Lower leg skin (tissue), 4 donors: ENCODE measurements around the gene MRRF. TPM values are rescaled to one million over a fixed set of nuclear protein-coding genes. Genes with fewer than 3 reads are reported as not detected.

Experiments used
- DNase-seq, 2 donors: peaks; one replicate each; pipeline ENCODE4 v3.0.0-alpha.2; 2019; ENCODE audit warnings: low spot score in 2 of 2
- H3K4me3 ChIP-seq: fragments of 200-600 bp; sonication (generic); 2 replicates; pipeline ENCODE4 v1.5.1; 2017; ENCODE audit warnings: mild to moderate bottlenecking, low read depth; ENCODE audit not compliant: poor library complexity, severe bottlenecking
- CTCF ChIP-seq, 3 donors: fragments of 450-650 bp; IDR thresholded peaks; one replicate each; pipeline ENCODE4 v1.5.1; 2016; ENCODE audit warnings: antibody characterized with exemption in 3 of 3, mild to moderate bottlenecking in 3 of 3, moderate library complexity in 2 of 3
- POLR2A ChIP-seq, 2 donors: fragments of 450-650 bp; IDR thresholded peaks; one replicate each; pipeline ENCODE4 v1.6.1; 2016 to 2017; ENCODE audit warnings: antibody characterized with exemption in 2 of 2, mild to moderate bottlenecking in 1 of 2, moderate library complexity in 1 of 2
- WGBS, 2 donors: methylation state at CpG; one replicate each; pipeline ENCODE4 v1.1.5; 2018; 5-methylcytosine and 5-hydroxymethylcytosine counted together
- intact Hi-C: fragments of 100-400 bp; cut with DNase I; formaldehyde crosslinking; loops from one replicate; pipeline ENCODE4 v1.15.0; 2023; ENCODE audit warnings: low total_unique reads
- total RNA-seq, 4 donors: library from RNA; depleted of rRNA; stranded (reverse); fragments of >200 nt; gene quantifications; one replicate each; pipeline ENCODE4 v1.1.0, GENCODE V29; 2016

MRRF gene
- total RNA-seq, 4 donors from 2014 or later, result 30.8 to 56.3 (median 39.9) TPM

DNA sequence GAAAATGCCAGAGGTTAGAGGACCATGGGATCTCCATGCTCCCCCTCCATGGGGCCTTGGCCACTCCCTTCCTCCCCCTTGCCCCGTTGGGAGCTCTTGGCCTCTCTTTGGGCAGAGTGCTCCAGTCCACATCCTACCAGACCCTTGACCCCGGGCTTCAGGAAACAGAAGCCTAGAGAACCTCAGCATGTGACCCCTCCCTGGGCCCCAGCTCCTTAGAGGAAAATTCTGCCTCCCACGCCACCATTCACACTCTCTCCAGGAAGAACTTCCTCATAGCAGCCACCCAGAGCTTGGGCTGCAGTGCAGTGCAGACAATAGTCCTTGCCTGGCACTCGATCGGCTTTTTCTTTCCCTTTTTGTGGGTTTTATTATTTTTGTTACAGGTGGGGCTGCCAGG is 41.9 kb upstream of the MRRF start:
- H3K4me3 ChIP-seq, result no peak overlapping the region
- 20 to 30% methylated on average over 5 of the region's 5 CpGs for whole genome bisulfite sequencing, 2 donors
- DNase-seq, result peak in 1 of 2 donors; percentile 83
- intact Hi-C loops, result no loop called here
- no peak for TF ChIP-seq POLR2A (IDR thresholded peaks at IDR 0.05)
- no peak for TF ChIP-seq CTCF (IDR thresholded peaks at IDR 0.05)

DNA sequence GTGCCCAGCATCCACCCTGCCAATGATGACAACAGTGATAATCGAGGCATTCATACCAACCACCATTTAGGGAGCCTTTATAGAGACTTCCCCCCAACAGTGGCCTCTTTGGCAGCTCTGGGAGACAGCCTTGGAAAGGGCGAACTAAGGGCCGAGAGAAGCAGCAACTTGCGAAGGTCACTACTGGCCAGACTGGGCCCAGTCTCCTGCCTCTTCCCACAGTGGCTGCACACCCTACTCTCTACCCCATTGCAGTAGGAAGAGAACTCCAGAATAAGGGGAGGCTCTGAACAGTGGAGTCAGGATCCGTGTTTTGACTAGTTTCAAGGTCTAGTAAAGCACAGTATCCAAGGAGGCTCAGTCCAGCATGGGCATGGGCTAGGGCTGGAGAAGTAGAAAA is 41.2 kb upstream of the MRRF start:
- intact Hi-C loops, result no loop called here
- peak in 1 of 2 donors; percentile 77 for DNase-seq
- H3K4me3 ChIP-seq, result no peak overlapping the region
- TF ChIP-seq POLR2A (IDR thresholded peaks at IDR 0.05), result no peak
- TF ChIP-seq CTCF (IDR thresholded peaks at IDR 0.05), result no peak
- WGBS, 2 donors, result 76 to 84% methylated on average over 5 of the region's 5 CpGs

DNA sequence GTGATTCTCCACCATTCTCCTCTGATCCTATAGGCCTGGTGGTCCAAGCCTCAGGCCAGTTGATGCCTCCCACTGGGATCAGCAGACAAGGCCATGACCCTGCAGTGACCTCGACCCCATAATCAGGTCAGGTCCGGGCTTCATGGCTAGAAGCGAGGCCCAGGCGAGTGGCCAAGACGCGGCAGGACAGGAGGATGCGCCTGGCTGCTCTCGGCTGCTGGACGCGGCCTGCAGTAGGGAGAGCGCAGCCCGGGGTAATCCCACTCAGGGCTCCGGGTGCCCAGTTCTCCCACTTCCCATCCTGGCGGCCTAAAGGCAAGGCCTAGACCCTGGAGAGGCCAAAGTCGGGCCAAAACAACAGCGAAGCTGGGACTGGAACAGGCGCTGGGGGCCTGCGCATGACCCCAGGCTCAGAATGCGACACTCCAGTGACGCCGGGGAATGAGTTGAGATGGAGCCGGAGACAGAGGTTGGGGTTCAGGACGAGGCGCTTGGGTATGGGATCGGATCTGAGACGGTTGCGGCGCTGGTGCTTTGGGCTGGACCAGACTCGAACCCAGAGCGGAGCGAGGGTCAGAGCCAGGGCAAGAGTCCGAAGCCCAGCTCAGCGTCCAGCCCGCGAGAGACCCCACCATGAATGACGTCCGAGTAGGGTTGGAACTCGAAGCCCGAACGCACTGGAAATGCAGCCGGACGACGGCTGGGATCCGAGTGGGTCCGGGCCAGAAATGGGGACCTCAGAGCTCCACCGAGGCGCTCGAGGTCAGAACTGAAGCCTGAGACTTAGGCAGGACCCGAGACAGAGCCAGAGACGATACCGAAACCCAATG is 39.2 kb upstream of the MRRF start:
- 43 to 48% methylated on average over 45 to 51 of the region's 51 CpGs for WGBS, 2 donors

DNA sequence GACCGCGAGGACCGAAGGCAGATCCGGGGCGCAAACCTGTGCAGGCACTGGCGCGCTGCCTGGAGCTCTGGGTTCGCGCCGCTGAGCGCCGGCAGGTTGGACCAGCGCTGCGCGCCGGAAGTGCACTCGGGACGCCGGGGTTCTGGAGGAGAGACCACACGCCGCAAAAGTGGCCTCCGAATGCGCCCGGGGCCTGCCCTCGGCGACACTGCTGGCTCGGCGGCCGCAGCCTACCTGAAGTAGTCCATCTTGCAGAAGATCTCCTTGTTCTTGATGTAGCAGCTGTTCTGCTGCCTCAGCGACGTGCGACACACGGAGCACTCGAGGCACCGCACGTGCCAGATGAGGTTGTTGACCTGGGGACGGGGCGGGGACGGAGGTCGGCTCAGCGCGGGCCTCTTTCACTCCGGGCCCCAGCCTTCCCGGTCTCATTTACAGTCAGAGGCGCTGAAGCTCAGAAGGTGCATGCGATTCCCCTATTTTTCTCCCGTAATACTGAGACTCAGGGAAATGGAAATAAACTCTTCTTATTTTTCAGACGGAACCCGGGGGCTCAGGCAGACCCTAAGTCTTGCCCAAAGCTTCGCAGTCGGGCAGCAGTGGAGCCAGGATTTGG is 38.4 kb upstream of the MRRF start:
- H3K4me3 ChIP-seq, result no peak overlapping the region
- intact Hi-C loops, result no loop called here
- no peak for TF ChIP-seq CTCF (IDR thresholded peaks at IDR 0.05)
- TF ChIP-seq POLR2A (IDR thresholded peaks at IDR 0.05), result no peak
- 19 to 43% methylated on average over 22 to 39 of the region's 51 CpGs for WGBS, 2 donors
- peak in 1 of 2 donors; percentile 70 for DNase-seq

More for the DNA sequence above, 39.2 kb upstream of the MRRF start:
- TF ChIP-seq CTCF (IDR thresholded peaks at IDR 0.05) (no peak), POLR2A (IDR thresholded peaks at IDR 0.05) (no peak)
- intact Hi-C loops, result no loop called here
- DNase-seq, result peak in 1 of 2 donors; percentile 77
- no peak overlapping the region for H3K4me3 ChIP-seq

DNA sequence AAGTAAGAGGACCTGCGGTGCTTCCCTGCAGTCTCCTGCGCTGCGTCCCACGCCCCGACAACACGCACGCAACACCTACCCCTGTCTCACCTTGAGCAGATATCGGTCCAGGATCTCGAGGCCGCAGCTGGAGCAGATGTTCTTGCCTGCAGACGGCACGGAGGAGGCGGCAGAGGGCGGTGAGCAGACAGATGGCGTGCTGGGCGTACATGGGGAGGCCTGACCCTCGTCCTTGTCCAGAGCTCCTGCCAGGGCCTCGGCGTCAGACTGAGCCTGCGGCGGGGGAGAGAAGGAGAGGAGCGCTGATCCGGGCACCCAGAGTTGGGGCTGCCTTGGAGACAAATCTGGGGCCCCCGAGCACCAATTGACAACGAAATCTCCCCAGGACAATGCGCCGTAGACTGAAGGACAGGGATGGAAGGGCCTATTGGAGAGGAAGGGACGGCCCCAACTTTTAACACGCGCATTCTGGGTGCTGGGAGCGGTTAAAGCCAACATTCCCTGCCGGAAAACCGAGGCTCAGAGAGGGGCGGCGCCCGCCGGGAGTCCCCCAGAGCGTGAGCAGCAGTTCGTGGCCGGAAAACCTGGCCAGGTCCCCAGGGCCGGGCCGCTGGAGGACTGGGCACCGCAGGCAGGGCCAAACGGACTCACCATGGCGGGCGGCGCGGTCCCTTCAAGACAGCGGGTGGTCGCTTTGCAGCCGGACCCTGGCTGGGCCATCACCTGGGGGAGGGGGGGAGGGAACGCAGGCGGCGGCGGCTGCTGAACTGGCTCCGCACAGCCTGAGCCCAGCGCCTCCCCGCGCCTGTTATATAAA is 37.7 kb upstream of the MRRF start:
- intact Hi-C loops, result no loop called here
- peak in 1 of 2 donors; percentile 82 for DNase-seq
- 20 to 22% methylated on average over 43 to 59 of the region's 59 CpGs for WGBS, 2 donors

More for the DNA sequence above, 37.7 kb upstream of the MRRF start:
- TF ChIP-seq POLR2A (IDR thresholded peaks at IDR 0.05), result no peak
- no peak for TF ChIP-seq CTCF (IDR thresholded peaks at IDR 0.05)
- no peak overlapping the region for H3K4me3 ChIP-seq
